PC-9 (cell line): ENCODE measurements around the gene GATA3. TPM values are rescaled to one million over a fixed set of nuclear protein-coding genes. Genes with fewer than 3 reads are reported as not detected.

ENCODE experiments used
- BruUV-seq: library from RNA; stranded (reverse); fragments of 400-500 nt; replicated peaks from 2 replicates; lab custom pipeline; 2021; lab: Mats Ljungman, UMichigan
- CTCF ChIA-PET: fragments of 300-600 bp; sonication (Branson Sonifier 250); formaldehyde crosslinking; loops from one replicate; lab custom pipeline; 2022; ENCODE audit warnings: antibody characterized with exemption; lab: Charles Lee
- POLR2A ChIA-PET: fragments of 300-600 bp; sonication (Branson Sonifier 250); formaldehyde crosslinking; loops from one replicate; lab custom pipeline; 2022; ENCODE audit warnings: antibody characterized with exemption; ENCODE audit not compliant: unreplicated experiment; lab: Charles Lee
- DNase-seq, 2 experiments: peaks; one replicate each; pipeline versions ENCODE4 v3.0.0 to v3.0.0-alpha.2; 2015 to 2022; ENCODE audit warnings: mixed read lengths in 1 of 2
- H2AFZ ChIP-seq: fragments of 200-600 bp; sonication (generic); 2 replicates; pipeline ENCODE4 v1.8.1; 2017; ENCODE audit warnings: antibody characterized with exemption
- H3F3A ChIP-seq: fragments of 200-600 bp; sonication (generic); 2 replicates; pipeline ENCODE4 v1.8.1; 2017; ENCODE audit warnings: antibody characterized with exemption, mild to moderate bottlenecking, low read depth; ENCODE audit not compliant: insufficient read depth
- H3K27ac ChIP-seq: fragments of 200-600 bp; sonication (generic); 2 replicates; pipeline ENCODE4 v1.6.1; 2016; ENCODE audit warnings: mixed run types
- H3K27me3 ChIP-seq: fragments of 200-600 bp; sonication (generic); 2 replicates; pipeline ENCODE4 v1.6.1; 2016; ENCODE audit warnings: low read depth, mixed run types; ENCODE audit not compliant: insufficient read depth
- H3K36me3 ChIP-seq: fragments of 200-600 bp; sonication (generic); 2 replicates; pipeline ENCODE4 v1.6.1; 2016; ENCODE audit warnings: low read depth, mixed run types
- H3K4me1 ChIP-seq: fragments of 200-600 bp; sonication (generic); replicated peaks from 2 replicates; pipeline ENCODE4 v1.6.1; 2016; ENCODE audit warnings: mixed run types; ENCODE audit not compliant: insufficient read depth
- H3K4me2 ChIP-seq: fragments of 200-600 bp; sonication (generic); 2 replicates; pipeline ENCODE4 v1.6.1; 2017; ENCODE audit warnings: mixed run types
- H3K4me3 ChIP-seq: fragments of 200-600 bp; sonication (generic); 2 replicates; pipeline ENCODE4 v1.6.1; 2016; ENCODE audit warnings: mixed run types
- H3K79me2 ChIP-seq: fragments of 200-600 bp; sonication (generic); 2 replicates; pipeline ENCODE4 v1.6.1; 2017; ENCODE audit warnings: low read depth, mixed run types
- H3K9me2 ChIP-seq: fragments of 200-600 bp; sonication (generic); 2 replicates; pipeline ENCODE4 v1.8.1; 2017; ENCODE audit warnings: mild to moderate bottlenecking; ENCODE audit not compliant: insufficient read depth
- H3K9me3 ChIP-seq: fragments of 200-600 bp; sonication (generic); 2 replicates; pipeline ENCODE4 v1.8.1; 2016; ENCODE audit warnings: low read depth; ENCODE audit not compliant: insufficient read depth
- H4K20me1 ChIP-seq: fragments of 200-600 bp; sonication (generic); 2 replicates; pipeline ENCODE4 v1.8.1; 2017; ENCODE audit not compliant: insufficient read depth
- EZH2 ChIP-seq: fragments of 200-600 bp; sonication (generic); IDR thresholded peaks from 2 replicates; pipeline ENCODE4 v1.8.0; 2017; ENCODE audit warnings: antibody characterized with exemption, low read depth
- intact Hi-C: fragments of 100-400 bp; cut with micrococcal nuclease; formaldehyde crosslinking; loops from one replicate; pipeline ENCODE4 v1.10.0; 2022; ENCODE audit not compliant: unreplicated experiment
- total RNA-seq: library from RNA; stranded (reverse); gene quantifications from 2 replicates; pipeline ENCODE4 v1.2.3, GENCODE V29; 2021
- TF ChIP-seq, protein P1 (sequence below): fragments of 200-600 bp; sonication (generic); conservative IDR thresholded peaks from 2 replicates; pipeline ENCODE4 v1.6.1; 2017; ENCODE audit warnings: mixed run types, antibody characterized with exemption, mild to moderate bottlenecking, moderate library complexity

Gene GATA3
- total RNA-seq, 1 experiment from 2014 or later, result 43.6 TPM

DNA sequence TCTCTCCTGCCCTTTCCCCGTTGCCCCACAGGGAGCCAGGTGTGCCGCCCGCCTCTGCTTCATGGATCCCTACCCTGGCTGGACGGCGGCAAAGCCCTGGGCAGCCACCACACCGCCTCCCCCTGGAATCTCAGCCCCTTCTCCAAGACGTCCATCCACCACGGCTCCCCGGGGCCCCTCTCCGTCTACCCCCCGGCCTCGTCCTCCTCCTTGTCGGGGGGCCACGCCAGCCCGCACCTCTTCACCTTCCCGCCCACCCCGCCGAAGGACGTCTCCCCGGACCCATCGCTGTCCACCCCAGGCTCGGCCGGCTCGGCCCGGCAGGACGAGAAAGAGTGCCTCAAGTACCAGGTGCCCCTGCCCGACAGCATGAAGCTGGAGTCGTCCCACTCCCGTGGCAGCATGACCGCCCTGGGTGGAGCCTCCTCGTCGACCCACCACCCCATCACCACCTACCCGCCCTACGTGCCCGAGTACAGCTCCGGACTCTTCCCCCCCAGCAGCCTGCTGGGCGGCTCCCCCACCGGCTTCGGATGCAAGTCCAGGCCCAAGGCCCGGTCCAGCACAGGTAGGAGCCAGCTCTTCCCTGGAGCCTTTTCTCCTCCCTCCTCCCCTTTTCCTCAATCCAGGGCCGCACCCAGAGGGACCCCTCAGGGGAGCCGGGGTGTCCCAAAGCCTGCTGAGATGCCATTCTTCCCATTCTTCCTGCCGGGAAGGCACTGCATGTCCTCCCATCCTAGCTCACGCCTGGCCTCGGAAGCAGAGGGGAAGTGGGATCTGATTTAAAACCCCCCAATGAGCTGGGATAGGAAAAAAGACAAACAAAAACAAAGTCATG, 4.0 kb downstream of the GATA3 start:
- peaks cover 14% of the 10 kb centered on the region; the same call in 1 of the 2 replicates for H3K36me3 ChIP-seq
- no peak for TF ChIP-seq EZH2
- TF ChIP-seq, protein P1, sequence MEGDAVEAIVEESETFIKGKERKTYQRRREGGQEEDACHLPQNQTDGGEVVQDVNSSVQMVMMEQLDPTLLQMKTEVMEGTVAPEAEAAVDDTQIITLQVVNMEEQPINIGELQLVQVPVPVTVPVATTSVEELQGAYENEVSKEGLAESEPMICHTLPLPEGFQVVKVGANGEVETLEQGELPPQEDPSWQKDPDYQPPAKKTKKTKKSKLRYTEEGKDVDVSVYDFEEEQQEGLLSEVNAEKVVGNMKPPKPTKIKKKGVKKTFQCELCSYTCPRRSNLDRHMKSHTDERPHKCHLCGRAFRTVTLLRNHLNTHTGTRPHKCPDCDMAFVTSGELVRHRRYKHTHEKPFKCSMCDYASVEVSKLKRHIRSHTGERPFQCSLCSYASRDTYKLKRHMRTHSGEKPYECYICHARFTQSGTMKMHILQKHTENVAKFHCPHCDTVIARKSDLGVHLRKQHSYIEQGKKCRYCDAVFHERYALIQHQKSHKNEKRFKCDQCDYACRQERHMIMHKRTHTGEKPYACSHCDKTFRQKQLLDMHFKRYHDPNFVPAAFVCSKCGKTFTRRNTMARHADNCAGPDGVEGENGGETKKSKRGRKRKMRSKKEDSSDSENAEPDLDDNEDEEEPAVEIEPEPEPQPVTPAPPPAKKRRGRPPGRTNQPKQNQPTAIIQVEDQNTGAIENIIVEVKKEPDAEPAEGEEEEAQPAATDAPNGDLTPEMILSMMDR, result no peak
- H3K4me3 ChIP-seq, result no peak overlapping the region
- intact Hi-C loops, result loop anchor here (10.0 kb wide), 1 partner anchor 486 kb away; no protein-coding TSS in a partner anchor
- BruUV-seq, result no TSS peak
- POLR2A ChIA-PET, result interaction anchor here (0.6 kb wide), 1 partner anchor 199 kb away, joined by 6 read pairs; no protein-coding TSS in a partner anchor
- H3K79me2 ChIP-seq, result peaks cover 68% of the 10 kb centered on the region
- DNase-seq, result no peak
- peak overlapping the region; percentile 77; the same call in 1 of the 2 replicates for H3K4me2 ChIP-seq
- H3K27ac ChIP-seq, result no peak overlapping the region
- H2AFZ ChIP-seq, result no peak overlapping the region
- H4K20me1 ChIP-seq, result no peaks in the 10 kb centered on the region
- H3K27me3 ChIP-seq, result no peaks in the 10 kb centered on the region
- no peaks in the 10 kb centered on the region for H3K9me3 ChIP-seq
- H3K4me1 ChIP-seq, result no peaks in the 10 kb centered on the region
- no peaks in the 10 kb centered on the region for H3K9me2 ChIP-seq
- CTCF ChIA-PET, result no interaction called here
- H3F3A ChIP-seq, result no peaks in the 10 kb centered on the region

DNA sequence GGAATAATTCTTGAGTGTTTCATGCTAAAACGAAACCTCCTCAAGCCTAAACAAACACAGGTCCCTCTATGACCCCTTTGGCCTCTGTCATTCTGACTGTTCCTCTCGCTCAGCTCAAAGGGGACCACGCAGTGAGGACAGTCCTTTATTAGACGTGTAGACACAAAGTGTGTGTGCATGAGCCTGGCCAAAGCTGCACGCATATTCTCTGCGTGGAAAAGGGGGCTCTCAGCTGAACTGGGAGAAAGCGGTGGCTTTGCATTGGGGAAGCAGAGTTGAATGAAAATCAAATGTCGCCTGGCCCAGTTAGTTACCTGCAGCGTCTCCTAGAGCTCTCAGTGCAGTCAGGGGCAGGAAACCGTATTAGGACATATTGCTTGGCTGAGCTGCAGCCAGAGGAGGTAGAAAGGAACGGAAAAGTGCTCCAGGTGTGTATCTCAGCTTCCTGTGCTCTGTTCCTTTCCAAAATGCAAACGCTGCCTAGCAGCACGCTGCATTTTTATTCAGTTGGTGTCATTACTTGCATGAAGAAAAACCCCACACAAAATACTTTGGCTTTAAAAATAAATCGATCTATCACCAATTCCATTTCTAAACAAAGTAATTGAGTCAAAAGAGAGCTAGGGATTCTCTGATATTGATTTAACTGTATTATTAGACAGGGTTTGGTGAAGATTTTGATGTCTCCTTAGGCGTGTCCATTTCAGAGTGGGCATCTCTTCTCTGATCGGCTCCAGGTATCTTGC, 4.9 kb downstream of the GATA3 start:
- peaks cover 14% of the 10 kb centered on the region; the same call in 1 of the 2 replicates for H3K36me3 ChIP-seq
- H3K9me2 ChIP-seq, result no peaks in the 10 kb centered on the region
- H3F3A ChIP-seq, result no peaks in the 10 kb centered on the region
- no peaks in the 10 kb centered on the region for H3K27me3 ChIP-seq
- CTCF ChIA-PET, result no interaction called here
- peak overlapping the region; percentile 36 for H3K4me2 ChIP-seq
- intact Hi-C loops, result loop anchor here (10.0 kb wide), 1 partner anchor 485 kb away; no protein-coding TSS in a partner anchor
- H4K20me1 ChIP-seq, result no peaks in the 10 kb centered on the region
- TF ChIP-seq, protein P1, result no peak
- TF ChIP-seq EZH2, result no peak
- no TSS peak for BruUV-seq
- peaks cover 68% of the 10 kb centered on the region for H3K79me2 ChIP-seq
- no peak for DNase-seq
- no peak overlapping the region for H3K27ac ChIP-seq
- H3K9me3 ChIP-seq, result no peaks in the 10 kb centered on the region
- POLR2A ChIA-PET, result no interaction called here
- H3K4me1 ChIP-seq, result 0 out of 2 replicates have a peak, but pooled peaks cover 2% of the 10 kb centered on the region
- H3K4me3 ChIP-seq, result peak overlapping the region; percentile 5; the same call in 1 of the 2 replicates
- H2AFZ ChIP-seq, result no peak overlapping the region

DNA sequence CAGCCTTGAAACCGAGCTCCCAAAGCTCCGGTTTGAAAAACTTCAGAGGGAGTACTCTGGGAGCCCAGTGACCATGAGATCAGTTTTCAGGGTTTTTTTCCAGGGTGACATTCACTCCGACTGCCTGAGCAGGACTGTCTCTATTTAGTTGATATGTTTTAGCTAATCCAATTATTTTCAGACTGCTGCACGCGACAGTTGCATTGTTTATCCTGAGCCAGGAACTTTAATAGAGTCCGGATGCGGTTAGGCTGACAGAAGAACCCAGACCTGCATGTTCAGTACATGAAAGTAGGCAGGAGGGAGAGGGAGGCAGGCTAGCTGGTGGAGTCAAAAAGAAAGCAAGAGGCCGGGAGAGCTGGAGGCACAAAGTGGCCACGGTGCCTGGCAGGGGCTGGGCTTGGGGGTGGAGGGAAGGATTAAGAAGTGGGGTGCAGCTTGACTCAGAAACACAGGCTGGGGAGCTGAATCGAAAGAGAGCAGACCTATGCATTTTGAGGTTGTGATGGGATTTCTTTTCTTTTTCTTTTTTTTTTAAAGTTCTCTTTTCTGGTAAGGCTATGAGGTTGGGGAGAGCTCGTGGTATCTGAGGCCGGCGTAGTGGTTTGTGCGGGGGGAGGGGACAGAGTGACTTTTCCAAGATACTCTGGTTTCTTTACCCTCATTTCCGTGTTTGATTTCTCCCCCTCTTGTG, 5.7 kb downstream of the GATA3 start:
- H3K4me1 ChIP-seq, result 0 out of 2 replicates have a peak, but pooled peaks cover 9% of the 10 kb centered on the region
- H2AFZ ChIP-seq, result no peak overlapping the region
- no peak overlapping the region; the same call in 1 of the 2 replicates for H3K4me3 ChIP-seq
- peak overlapping the region; percentile 36 for H3K4me2 ChIP-seq
- no peaks in the 10 kb centered on the region for H3K27me3 ChIP-seq
- H4K20me1 ChIP-seq, result no peaks in the 10 kb centered on the region
- BruUV-seq, result no TSS peak
- POLR2A ChIA-PET, result no interaction called here
- CTCF ChIA-PET, result no interaction called here
- H3K9me2 ChIP-seq, result no peaks in the 10 kb centered on the region
- H3K9me3 ChIP-seq, result no peaks in the 10 kb centered on the region
- TF ChIP-seq EZH2, result no peak
- TF ChIP-seq, protein P1, result no peak
- H3K27ac ChIP-seq, result no peak overlapping the region
- DNase-seq, result no peak
- H3F3A ChIP-seq, result no peaks in the 10 kb centered on the region
- H3K79me2 ChIP-seq, result peaks cover 66% of the 10 kb centered on the region
- intact Hi-C loops, result loop anchor here (10.0 kb wide), 1 partner anchor 75 kb away; no protein-coding TSS in a partner anchor
- H3K36me3 ChIP-seq, result peaks cover 14% of the 10 kb centered on the region; the same call in 1 of the 2 replicates
